ENCODE results near the gene PLEKHA8.

DNA sequence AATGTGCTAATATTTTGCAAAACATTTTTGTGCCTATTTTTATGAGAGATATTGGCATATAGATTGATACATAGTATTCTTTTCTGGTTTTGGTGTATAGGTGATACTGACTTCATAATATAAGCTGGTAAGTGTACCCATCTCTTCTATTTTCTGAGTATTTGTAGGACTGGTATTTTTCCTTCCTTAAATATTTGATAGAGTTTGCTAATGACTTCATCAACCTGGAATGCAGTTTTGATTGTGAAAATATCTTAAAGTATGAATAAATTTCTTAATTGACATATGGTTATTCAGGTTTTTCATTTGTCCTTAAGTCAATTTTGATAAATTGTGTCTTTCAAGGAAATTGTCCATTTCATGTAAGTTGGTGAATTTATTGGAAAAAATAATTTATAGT, 32.6 kb upstream of the PLEKHA8 start:
- TF ChIP-seq, protein P1, sequence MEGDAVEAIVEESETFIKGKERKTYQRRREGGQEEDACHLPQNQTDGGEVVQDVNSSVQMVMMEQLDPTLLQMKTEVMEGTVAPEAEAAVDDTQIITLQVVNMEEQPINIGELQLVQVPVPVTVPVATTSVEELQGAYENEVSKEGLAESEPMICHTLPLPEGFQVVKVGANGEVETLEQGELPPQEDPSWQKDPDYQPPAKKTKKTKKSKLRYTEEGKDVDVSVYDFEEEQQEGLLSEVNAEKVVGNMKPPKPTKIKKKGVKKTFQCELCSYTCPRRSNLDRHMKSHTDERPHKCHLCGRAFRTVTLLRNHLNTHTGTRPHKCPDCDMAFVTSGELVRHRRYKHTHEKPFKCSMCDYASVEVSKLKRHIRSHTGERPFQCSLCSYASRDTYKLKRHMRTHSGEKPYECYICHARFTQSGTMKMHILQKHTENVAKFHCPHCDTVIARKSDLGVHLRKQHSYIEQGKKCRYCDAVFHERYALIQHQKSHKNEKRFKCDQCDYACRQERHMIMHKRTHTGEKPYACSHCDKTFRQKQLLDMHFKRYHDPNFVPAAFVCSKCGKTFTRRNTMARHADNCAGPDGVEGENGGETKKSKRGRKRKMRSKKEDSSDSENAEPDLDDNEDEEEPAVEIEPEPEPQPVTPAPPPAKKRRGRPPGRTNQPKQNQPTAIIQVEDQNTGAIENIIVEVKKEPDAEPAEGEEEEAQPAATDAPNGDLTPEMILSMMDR (IDR thresholded peaks at IDR 0.05 in 4 of 5, conservative IDR thresholded peaks at IDR 0.05 in 1 of 5), result no peak
- no peak for TF ChIP-seq POLR2A (IDR thresholded peaks at IDR 0.05)
